Eye (tissue), 1 donor: ENCODE data around the gene RTN4RL1.

ENCODE experiments used
- DNase-seq: peaks from one replicate; pipeline ENCODE4 v3.0.0-alpha.2; 2015

RTN4RL1 gene

GRCh38 chr17:2025220-2025621 lies at the start of gene RTN4RL1:
RTN4RL1 (minus strand) TSS chr17:2025334; CDS start chr17:2024865, 469 bp downstream.
- peak; percentile 91 for DNase-seq

- no peak for DNase-seq
Observed at GRCh38 chr17:2074919-2075318, 49.8 kb upstream of the RTN4RL1 start.

GRCh38 chr17:2071455-2072281 lies 46.5 kb upstream of the RTN4RL1 start:
- DNase-seq = no peak

- DNase-seq = no peak
Observed at GRCh38 chr17:2071024-2071385, 45.9 kb upstream of the RTN4RL1 start.

- DNase-seq = no peak
Observed at GRCh38 chr17:2070241-2071023, 45.3 kb upstream of the RTN4RL1 start.

GRCh38 chr17:2068519-2069051 lies 43.5 kb upstream of the RTN4RL1 start:
- peak; percentile 41 for DNase-seq

- DNase-seq = no peak
Observed at GRCh38 chr17:2068031-2068518, 42.9 kb upstream of the RTN4RL1 start.

- no peak for DNase-seq
Observed at GRCh38 chr17:2067608-2068024, 42.5 kb upstream of the RTN4RL1 start.

- DNase-seq = no peak
Observed at GRCh38 chr17:2067048-2067561, 42.0 kb upstream of the RTN4RL1 start.

- DNase-seq = no peak
Observed at GRCh38 chr17:2065949-2066400, 40.8 kb upstream of the RTN4RL1 start.

- peak; percentile 33 for DNase-seq
Observed at GRCh38 chr17:2064980-2065785, 40.0 kb upstream of the RTN4RL1 start.

GRCh38 chr17:2064520-2064971 lies 39.4 kb upstream of the RTN4RL1 start:
- no peak for DNase-seq

GRCh38 chr17:2064147-2064489 lies 39.0 kb upstream of the RTN4RL1 start:
- no peak for DNase-seq

- DNase-seq = no peak
Observed at GRCh38 chr17:2063261-2064146, 38.4 kb upstream of the RTN4RL1 start.

GRCh38 chr17:2062571-2063183 lies 37.5 kb upstream of the RTN4RL1 start:
- no peak for DNase-seq

GRCh38 chr17:2061441-2061958 lies 36.4 kb upstream of the RTN4RL1 start:
- DNase-seq = no peak

- DNase-seq = no peak
Observed at GRCh38 chr17:2060681-2061440, 35.7 kb upstream of the RTN4RL1 start.

GRCh38 chr17:2060385-2060658 lies 35.2 kb upstream of the RTN4RL1 start:
- no peak for DNase-seq

- no peak for DNase-seq
Observed at GRCh38 chr17:2059547-2060384, 34.6 kb upstream of the RTN4RL1 start.
